Measurements from ENCODE around the gene ANKZF1. TPM values are rescaled to one million over a fixed set of nuclear protein-coding genes. Genes with fewer than 3 reads are reported as not detected.

The ANKZF1 gene
- total RNA-seq, 6 experiments from 2014 or later: 19.3 to 27.8 (median 24.5) TPM

DNA sequence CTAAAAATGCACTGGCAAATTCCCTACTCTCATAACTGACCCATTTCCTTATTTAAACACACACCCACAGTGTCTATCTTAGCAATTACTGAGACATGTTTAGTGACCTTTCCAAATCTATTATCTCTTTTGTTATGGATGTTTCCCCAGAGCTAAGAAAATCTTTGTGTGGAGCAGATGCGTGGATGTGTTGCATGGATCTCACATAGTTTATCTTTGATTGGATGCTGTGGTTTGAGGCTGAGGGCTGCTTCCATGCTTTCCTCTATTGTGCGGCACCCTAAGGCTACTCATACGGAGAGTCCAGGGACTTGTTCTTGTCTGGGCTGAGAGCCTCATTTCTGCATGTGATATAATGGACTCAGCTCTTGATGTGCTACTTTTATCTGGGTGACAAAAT is 4.7 kb downstream of the ANKZF1 start:
- WGBS (ENCODE audit: insufficient coverage, low coverage, low lambda C conversion rate, missing lambda C conversion rate): 89% methylated on average over 3 of the region's 3 CpGs
- ATAC-seq (no peak), DNase-seq (no peak)
- TF ChIP-seq CTCF (IDR thresholded peaks at IDR 0.05) (no peak), POLR2A (IDR thresholded peaks at IDR 0.05) (no peak)
- H3K36me3 ChIP-seq: peaks cover 0 to 69% (median 32%) of the 10 kb centered on the region in 4 donors
- no peaks in the 10 kb centered on the region for H3K27me3 ChIP-seq
- no peaks in the 10 kb centered on the region for H3K9me3 ChIP-seq
- H3K27ac ChIP-seq: no peak overlapping the region
- H3K4me1 ChIP-seq: peaks cover 0 to 9% (median 3%) of the 10 kb centered on the region in 4 donors
- H3K4me3 ChIP-seq: no peak overlapping the region
- intact Hi-C loops (cut with DNase I): no loop called here

DNA sequence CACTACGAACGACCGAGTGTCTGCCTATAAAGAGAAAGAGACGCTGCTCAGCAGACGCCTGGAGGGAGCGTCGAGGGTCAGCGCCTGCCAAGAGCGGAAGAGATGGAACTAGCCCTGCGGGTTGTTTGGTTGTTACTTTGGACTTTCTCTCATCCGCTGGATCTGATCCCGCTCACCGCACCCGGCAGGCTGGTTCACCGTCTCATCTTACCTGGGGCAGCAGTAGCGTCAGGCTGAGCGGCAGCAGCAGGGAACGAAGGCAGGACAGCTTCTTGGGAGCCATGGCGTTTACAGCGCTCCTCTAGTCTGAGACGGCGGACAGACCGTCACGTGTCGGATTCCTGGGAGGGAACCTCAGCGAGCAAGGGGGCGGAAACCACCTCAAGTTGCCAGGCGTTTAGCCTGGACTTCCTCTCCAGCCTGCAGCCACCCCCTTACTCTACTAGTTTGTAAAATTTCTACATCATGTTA is 13.7 kb downstream of the ANKZF1 start:
- TF ChIP-seq POLR2A (IDR thresholded peaks at IDR 0.05) (no peak), CTCF (IDR thresholded peaks at IDR 0.05) (no peak)
- Histone ChIP-seq H3K27ac (peak overlapping the region in 2 of 3 donors; percentile 41 to 63), H3K36me3 (peaks cover 0 to 5% (median 2%) of the 10 kb centered on the region in 4 donors), H3K27me3 (no peaks in the 10 kb centered on the region), H3K4me1 (peaks cover 2 to 30% (median 11%) of the 10 kb centered on the region in 4 donors), H3K9me3 (no peaks in the 10 kb centered on the region), H3K4me3 (peak overlapping the region in 2 of 3 donors; percentile 22 to 47)
- intact Hi-C loops (cut with DNase I): no loop called here
- peak; percentile 58 to 66 (median 61) for ATAC-seq
- peak in 2 of 3 donors; percentile 61 to 74 for DNase-seq
- WGBS (ENCODE audit: insufficient coverage, low coverage, low lambda C conversion rate, missing lambda C conversion rate): 32% methylated on average over 8 of the region's 28 CpGs

- WGBS (ENCODE audit: insufficient coverage, low coverage, low lambda C conversion rate, missing lambda C conversion rate): 34% methylated on average over 5 of the region's 6 CpGs
- TF ChIP-seq CTCF (IDR thresholded peaks at IDR 0.05) (no peak), POLR2A (IDR thresholded peaks at IDR 0.05) (no peak)
Observed at GRCh38 chr2:219244789-219245147, 15.2 kb downstream of the ANKZF1 start.

GRCh38 chr2:219245148-219245898 is 15.7 kb downstream of the ANKZF1 start, which contains the start of the genes GLB1L and STK16:
Gene GLB1L (minus strand): TSS chr2:219245444. CDS start chr2:219243573, 1,871 bp downstream.
Gene STK16 (plus strand): TSS chr2:219245479. CDS start chr2:219246000, 521 bp downstream.
- Histone ChIP-seq H3K4me3 (peak within 1 kb of the TSS; percentile 96 to 98 (median 96)), H3K9me3 (no peaks in the 10 kb centered on the region), H3K36me3 (peaks cover 0 to 5% (median 2%) of the 10 kb centered on the region in 4 donors), H3K4me1 (peaks cover 2 to 50% (median 23%) of the 10 kb centered on the region in 4 donors), H3K27me3 (no peaks in the 10 kb centered on the region), H3K27ac (peak within 1 kb of the TSS; percentile 94 to 95 (median 94))
- peak; percentile 78 to 79 (median 78) for ATAC-seq
- intact Hi-C loops (cut with DNase I): no loop called here
- no peak for TF ChIP-seq CTCF (IDR thresholded peaks at IDR 0.05)
- peak; percentile 91 for TF ChIP-seq POLR2A (IDR thresholded peaks at IDR 0.05)
- peak; percentile 93 to 96 (median 95) for DNase-seq
- 0% methylated on average over 7 of the region's 46 CpGs for WGBS (ENCODE audit: insufficient coverage, low coverage, low lambda C conversion rate, missing lambda C conversion rate)

More at GRCh38 chr2:219244789-219245147, 15.2 kb downstream of the ANKZF1 start:
- Histone ChIP-seq H3K4me1 (peaks cover 2 to 44% (median 19%) of the 10 kb centered on the region in 4 donors), H3K27ac (peak overlapping the region; percentile 94 to 95 (median 94)), H3K27me3 (no peaks in the 10 kb centered on the region), H3K36me3 (peaks cover 0 to 5% (median 2%) of the 10 kb centered on the region in 4 donors), H3K9me3 (no peaks in the 10 kb centered on the region), H3K4me3 (peak overlapping the region; percentile 96 to 98 (median 96))
- DNase-seq: no peak
- intact Hi-C loops (cut with DNase I): no loop called here
- ATAC-seq: no peak

All from right lobe of liver (tissue), 6 donors.